ENCODE data around the gene BNC1. TPM values are rescaled to one million over a fixed set of nuclear protein-coding genes. Genes with fewer than 3 reads are reported as not detected.
"Not testable (repeated sequence)": the region's sequence is repeated elsewhere in the genome, so short reads cannot be mapped to it uniquely, and the experiment has no call there.

The BNC1 gene
- total RNA-seq, 1 donor from 2014 or later: 21.3 TPM

DNA sequence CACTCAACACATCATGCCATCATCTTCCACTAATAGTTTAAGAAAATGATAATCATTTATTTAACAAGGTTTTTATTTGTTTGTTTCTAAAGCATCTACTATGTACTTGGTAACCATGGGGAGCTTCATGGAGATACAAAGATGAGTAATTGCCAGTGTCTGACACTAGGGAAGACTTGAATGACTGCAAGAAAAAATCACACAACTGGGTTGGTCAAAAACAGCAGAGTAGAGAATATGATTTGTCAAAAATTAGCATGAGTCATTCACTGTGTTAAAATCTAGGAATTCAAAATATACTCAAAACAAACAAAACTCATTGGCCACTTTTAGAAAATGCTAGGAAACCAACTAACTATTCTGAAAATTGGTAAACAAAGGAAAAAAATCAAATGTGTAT lies 6.3 kb downstream of the BNC1 start:
- DNase-seq (ENCODE audit: low read depth): no peak
- H3K36me3 ChIP-seq (ENCODE audit: control insufficient read depth, insufficient read depth, low read length): no peaks in the 10 kb centered on the region

DNA sequence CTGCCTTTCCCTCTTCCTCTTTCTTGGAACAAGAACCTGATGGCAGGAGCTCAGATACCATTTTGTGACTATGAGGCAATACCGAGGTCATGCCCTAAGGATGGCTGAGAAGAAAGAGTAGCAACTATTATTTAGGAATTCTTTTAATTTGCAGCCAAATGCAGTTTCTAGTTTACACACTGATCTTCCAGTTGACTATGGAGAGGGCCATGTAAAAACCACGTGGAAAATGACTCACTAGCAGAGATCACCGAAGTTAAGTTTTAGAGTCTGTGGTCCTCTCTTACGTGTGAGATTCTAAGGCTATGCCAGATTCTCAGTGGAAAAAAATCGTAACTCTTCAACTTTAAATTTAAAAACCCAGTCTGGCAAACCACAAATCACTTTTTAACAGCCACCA lies 7.8 kb downstream of the BNC1 start:
- TF ChIP-seq, protein P1, sequence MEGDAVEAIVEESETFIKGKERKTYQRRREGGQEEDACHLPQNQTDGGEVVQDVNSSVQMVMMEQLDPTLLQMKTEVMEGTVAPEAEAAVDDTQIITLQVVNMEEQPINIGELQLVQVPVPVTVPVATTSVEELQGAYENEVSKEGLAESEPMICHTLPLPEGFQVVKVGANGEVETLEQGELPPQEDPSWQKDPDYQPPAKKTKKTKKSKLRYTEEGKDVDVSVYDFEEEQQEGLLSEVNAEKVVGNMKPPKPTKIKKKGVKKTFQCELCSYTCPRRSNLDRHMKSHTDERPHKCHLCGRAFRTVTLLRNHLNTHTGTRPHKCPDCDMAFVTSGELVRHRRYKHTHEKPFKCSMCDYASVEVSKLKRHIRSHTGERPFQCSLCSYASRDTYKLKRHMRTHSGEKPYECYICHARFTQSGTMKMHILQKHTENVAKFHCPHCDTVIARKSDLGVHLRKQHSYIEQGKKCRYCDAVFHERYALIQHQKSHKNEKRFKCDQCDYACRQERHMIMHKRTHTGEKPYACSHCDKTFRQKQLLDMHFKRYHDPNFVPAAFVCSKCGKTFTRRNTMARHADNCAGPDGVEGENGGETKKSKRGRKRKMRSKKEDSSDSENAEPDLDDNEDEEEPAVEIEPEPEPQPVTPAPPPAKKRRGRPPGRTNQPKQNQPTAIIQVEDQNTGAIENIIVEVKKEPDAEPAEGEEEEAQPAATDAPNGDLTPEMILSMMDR (IDR thresholded peaks at IDR 0.05; ENCODE audit: insufficient read depth, low read length, poor library complexity, severe bottlenecking): no peak

More for the DNA sequence above, 6.3 kb downstream of the BNC1 start:
- TF ChIP-seq, protein P1 (IDR thresholded peaks at IDR 0.05; ENCODE audit: insufficient read depth, low read length, poor library complexity, severe bottlenecking): no peak
- Histone ChIP-seq H3K4me3 (ENCODE audit: low read depth, low read length) (no peak overlapping the region), H3K27me3 (ENCODE audit: control insufficient read depth, insufficient read depth, low read length) (no peaks in the 10 kb centered on the region)

DNA sequence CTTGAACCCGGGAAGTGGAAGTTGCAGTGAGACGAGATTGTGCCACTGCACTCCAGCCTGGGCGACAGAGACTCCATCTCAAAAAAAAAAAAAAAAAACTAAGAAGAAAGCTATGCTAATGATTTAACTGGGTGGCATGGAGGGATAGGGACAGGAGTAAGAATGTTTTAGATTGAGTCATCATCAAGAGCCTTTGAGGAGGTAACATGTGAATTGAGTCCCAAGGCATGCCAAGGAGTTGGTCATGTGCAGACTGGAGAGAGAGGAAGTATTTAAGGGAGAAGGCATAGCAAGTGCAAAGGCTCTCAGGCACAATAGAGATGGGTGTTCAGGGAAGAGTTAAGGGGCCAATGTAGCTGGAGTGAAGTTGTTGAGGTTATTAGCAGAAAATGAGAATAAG lies 9.1 kb downstream of the BNC1 start:
- Histone ChIP-seq H3K27me3 (ENCODE audit: control insufficient read depth, insufficient read depth, low read length) (no peaks in the 10 kb centered on the region), H3K36me3 (ENCODE audit: control insufficient read depth, insufficient read depth, low read length) (no peaks in the 10 kb centered on the region), H3K4me3 (ENCODE audit: low read depth, low read length) (no peak overlapping the region)
- DNase-seq (ENCODE audit: low read depth): peak; percentile 82
- TF ChIP-seq, protein P1 (IDR thresholded peaks at IDR 0.05; ENCODE audit: insufficient read depth, low read length, poor library complexity, severe bottlenecking): no peak

More for the DNA sequence above, 7.8 kb downstream of the BNC1 start:
- Histone ChIP-seq H3K4me3 (ENCODE audit: low read depth, low read length) (no peak overlapping the region), H3K27me3 (ENCODE audit: control insufficient read depth, insufficient read depth, low read length) (no peaks in the 10 kb centered on the region), H3K36me3 (ENCODE audit: control insufficient read depth, insufficient read depth, low read length) (no peaks in the 10 kb centered on the region)
- no peak for DNase-seq (ENCODE audit: low read depth)

DNA sequence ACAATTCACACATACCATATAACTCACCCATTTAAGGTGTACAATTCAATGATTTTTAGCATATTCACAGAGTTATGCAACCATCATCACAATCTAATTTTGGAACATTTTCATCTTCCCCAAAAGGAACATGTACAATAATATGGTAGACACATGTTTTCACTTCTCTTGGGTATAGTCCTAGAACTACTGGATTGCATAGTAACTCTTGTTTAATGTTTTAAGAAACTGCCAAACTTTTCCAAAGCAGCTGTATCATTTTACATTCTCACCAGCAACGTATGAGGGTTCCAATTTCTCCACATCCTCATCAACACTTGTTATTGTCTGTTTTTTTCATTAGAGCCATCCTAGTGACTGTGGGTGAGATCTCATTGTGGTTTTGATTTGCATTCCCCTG lies 14.3 kb downstream of the BNC1 start:
- Histone ChIP-seq H3K4me3 (ENCODE audit: low read depth, low read length) (no peak overlapping the region), H3K27me3 (ENCODE audit: control insufficient read depth, insufficient read depth, low read length) (no peaks in the 10 kb centered on the region), H3K36me3 (ENCODE audit: control insufficient read depth, insufficient read depth, low read length) (peaks cover 3% of the 10 kb centered on the region)
- no peak for DNase-seq (ENCODE audit: low read depth)
- TF ChIP-seq, protein P1 (IDR thresholded peaks at IDR 0.05; ENCODE audit: insufficient read depth, low read length, poor library complexity, severe bottlenecking): no peak

DNA sequence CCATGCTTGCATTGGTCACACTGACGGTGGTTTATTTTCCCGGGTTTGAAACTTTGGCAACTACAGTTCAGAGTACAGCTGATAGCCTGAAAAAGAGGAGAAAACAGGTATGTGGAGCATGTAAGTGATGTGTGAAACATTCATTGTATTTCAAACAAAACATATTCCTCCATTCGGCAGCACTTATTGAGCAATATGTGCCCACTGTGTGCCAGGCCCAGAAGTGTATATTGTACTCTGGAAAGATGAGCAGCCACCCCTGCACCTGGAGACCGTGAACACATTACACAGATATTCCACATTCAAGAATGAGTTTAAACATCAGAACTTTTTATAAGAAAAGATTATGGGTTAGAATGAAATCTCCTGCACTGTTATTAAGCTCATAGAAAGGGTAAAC lies 16.3 kb downstream of the BNC1 start:
- Histone ChIP-seq H3K4me3 (ENCODE audit: low read depth, low read length) (no peak overlapping the region), H3K27me3 (ENCODE audit: control insufficient read depth, insufficient read depth, low read length) (no peaks in the 10 kb centered on the region), H3K36me3 (ENCODE audit: control insufficient read depth, insufficient read depth, low read length) (peaks cover 9% of the 10 kb centered on the region)
- TF ChIP-seq, protein P1 (IDR thresholded peaks at IDR 0.05; ENCODE audit: insufficient read depth, low read length, poor library complexity, severe bottlenecking): no peak
- no peak for DNase-seq (ENCODE audit: low read depth)

DNA sequence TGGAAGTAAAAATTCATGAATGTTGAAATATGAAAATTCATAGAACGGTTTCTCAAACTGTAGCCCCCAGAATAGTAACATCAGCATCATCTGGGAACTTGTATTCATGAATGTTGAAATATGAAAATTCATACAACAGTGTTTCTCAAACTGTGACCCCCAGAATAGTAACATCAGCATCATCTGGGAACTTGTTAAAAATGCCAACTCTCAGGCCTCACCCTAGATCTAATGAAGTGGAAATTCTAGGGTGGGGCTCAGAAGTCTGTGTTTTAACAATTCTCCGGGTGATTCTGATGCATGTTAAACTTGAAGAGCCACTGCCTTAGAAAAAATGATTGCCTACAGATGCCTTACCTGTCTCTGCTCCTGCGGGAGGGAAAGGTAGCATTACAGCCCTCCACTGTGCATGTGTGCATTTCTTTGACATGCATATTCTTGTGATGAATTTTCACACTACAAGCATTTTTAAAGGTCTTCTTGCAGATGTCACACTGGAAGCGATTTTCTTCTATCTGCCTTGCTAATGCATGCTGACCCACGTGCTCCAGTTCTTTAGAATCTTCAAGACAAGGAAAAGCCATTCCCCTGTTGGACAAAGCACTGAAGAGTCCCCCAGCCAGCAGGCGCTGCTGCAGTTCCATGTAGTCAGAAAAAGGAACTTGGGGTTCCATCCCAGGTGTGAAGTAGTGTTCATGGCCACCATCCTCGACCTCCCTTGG lies 21.7 kb downstream of the BNC1 start:
- no peak for DNase-seq (ENCODE audit: low read depth)
- Histone ChIP-seq H3K27me3 (ENCODE audit: control insufficient read depth, insufficient read depth, low read length) (no peaks in the 10 kb centered on the region), H3K36me3 (ENCODE audit: control insufficient read depth, insufficient read depth, low read length) (peaks cover 13% of the 10 kb centered on the region), H3K4me3 (ENCODE audit: low read depth, low read length) (no peak overlapping the region)
- TF ChIP-seq, protein P1 (IDR thresholded peaks at IDR 0.05; ENCODE audit: insufficient read depth, low read length, poor library complexity, severe bottlenecking): no peak

DNA sequence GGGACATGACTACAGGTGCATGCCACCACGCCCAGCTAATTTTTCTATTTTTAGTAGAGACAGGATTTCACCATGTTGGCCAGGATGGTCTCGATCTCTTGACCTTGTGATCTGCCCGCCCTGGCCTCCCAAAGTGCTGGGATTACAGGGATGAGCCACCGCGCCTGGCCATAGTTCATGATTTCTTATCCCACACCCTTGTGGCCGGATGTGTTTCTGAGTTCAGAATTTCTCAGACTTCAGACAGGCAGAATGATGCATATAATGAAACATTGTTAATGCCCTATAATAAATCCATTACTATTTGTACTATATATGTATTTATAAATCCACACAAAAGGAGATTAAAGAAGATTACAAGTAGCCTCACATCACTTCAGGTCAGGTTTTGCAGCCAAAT lies 22.3 kb downstream of the BNC1 start:
- H3K36me3 ChIP-seq (ENCODE audit: control insufficient read depth, insufficient read depth, low read length): peaks cover 16% of the 10 kb centered on the region
- H3K27me3 ChIP-seq (ENCODE audit: control insufficient read depth, insufficient read depth, low read length); DNase-seq (ENCODE audit: low read depth); H3K4me3 ChIP-seq (ENCODE audit: low read depth, low read length): not testable (repeated sequence)
